ENCODE data around the gene SFXN3.

Gene SFXN3

DNA sequence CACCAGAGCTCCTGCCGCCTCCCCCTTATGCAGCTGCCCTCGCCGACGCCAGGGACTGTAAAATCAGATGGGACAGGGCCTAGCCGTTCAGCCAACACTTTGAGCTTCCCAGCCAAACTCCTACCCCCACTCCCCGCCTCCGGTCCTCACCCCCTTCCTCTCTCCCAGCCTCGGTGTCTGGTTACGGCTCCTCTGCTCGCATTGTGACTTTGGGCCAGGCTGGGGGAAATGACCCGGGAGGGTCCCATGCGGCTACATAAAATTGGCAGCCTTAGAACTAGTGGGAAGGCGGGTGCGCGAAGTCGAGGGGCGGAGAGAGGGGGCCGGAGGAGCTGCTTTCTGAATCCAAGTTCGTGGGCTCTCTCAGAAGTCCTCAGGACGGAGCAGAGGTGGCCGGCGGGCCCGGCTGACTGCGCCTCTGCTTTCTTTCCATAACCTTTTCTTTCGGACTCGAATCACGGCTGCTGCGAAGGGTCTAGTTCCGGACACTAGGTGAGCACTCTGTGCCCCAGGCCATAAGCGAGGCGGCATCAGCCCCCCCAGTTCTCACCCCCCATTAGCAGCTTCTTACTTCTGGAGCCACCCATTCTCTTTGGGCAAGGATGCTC, 30.7 kb downstream of the SFXN3 start, which contains the start of gene KAZALD1:
Gene KAZALD1, plus strand, starts transcription at position 366 of the 608 bp plus-strand sequence. CDS start 604 bp downstream, outside the sequence.
- DNase-seq, result no peak

DNA sequence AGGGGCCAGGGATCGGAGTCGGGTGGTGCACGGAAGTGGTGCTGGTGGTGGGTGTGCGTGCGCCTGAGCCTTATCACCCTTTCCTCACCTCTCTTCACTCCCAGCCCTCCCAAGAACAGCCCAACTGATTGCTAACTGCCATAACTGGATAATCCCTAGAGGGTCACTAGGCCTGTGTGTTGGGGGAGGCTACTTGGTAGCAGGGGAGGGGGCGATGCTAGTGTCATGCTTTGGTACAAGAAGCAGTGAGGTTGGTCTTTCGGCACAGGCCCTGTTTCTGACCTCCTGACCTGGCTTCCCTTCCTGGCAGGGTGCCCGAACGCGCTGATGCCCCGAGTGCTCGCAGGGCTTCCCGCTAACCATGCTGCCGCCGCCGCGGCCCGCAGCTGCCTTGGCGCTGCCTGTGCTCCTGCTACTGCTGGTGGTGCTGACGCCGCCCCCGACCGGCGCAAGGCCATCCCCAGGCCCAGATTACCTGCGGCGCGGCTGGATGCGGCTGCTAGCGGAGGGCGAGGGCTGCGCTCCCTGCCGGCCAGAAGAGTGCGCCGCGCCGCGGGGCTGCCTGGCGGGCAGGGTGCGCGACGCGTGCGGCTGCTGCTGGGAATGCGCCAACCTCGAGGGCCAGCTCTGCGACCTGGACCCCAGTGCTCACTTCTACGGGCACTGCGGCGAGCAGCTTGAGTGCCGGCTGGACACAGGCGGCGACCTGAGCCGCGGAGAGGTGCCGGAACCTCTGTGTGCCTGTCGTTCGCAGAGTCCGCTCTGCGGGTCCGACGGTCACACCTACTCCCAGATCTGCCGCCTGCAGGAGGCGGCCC, 31.4 kb downstream of the SFXN3 start:
- DNase-seq, result no peak

DNA sequence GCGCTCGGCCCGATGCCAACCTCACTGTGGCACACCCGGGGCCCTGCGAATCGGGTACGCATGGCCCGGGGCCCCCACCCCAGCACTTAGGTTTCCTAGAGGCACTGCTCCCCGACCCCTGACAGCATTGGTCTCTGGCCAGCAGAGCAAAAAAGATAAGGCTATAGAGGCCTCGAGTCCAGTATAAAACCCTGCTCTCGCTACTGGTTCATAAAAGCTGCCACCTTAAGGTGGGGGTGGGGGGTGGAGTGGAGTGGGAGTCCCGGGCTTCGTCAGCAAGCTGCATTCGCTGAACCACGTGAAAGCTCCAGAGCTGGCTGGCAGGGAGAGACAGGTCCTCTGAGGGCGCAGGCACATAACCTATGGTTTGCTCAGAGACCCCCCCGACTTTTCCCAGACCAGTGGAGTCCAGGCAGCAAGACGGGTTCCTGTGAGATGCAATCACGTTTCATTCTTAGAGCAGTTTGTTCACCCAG, 32.1 kb downstream of the SFXN3 start:
- no peak for DNase-seq

DNA sequence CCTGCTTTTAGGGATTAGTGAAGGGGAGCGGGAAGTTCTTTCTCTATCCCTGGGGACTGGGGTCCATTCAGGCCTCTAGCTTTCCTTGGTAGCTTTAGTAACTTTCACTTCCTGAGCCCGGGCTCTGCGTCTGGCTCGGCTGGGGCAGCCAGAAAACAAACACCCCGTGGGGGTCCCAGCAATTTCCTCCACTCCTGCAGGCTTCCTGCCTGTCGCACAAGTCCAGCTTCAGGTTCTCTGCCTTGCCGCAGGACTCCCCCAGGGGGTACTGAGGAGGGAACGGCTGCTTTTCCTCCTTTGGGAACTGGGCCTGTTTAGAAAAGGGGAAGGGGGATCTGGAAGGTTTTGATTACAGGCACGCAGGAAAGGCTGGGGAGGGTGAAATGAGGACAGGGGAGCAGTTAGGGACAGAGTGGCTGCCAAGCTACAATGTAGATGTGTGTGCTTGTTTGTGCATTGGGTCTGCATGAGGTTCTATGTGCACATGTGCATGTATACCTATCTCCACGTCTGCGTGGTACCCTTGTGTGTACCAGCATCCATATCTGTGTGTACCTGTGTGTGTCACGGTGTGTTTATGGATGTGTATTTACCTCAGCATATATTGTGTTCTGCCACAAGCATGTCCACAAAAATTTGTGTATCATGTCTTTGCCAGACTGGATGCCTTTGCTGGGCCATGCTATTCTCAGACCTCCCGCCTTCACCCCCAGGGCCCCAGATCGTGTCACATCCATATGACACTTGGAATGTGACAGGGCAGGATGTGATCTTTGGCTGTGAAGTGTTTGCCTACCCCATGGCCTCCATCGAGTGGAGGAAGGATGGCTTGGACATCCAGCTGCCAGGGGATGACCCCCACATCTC, 32.7 kb downstream of the SFXN3 start:
- peak; percentile 17 for DNase-seq

- DNase-seq, result no peak
Measured at GRCh38 chr10:101064415-101065030, 33.5 kb downstream of the SFXN3 start.

DNA sequence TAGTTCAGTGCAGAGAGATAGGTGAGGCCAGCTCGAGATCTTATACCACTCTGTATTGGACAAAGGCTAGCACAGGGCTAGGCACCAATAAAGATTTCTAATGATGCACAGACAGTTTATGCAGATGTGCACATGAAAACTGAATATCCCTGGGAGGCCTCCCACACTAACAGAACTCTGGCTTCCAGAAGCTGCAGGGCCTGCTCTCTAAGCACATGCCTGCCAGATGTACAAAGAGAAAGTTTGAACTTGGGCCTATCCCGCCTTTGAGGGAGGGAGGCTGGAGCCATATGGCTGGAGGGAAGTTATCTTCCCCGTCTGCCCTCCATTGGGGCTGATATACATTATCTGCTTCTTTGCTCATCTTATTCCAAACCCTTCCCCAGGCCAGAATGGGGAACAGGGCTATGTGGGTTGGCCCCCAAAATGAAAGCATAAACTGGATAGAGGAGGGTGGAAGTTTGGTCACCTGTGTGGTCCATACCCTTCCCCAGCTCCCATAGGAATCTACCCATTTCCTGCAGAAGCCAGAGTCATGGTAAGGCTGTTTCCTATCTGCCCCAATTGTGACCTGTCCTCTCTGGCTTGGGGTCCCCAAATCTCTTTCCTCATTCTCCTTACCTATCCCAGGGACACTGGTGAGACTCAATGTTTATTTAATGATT, 34.6 kb downstream of the SFXN3 start:
- DNase-seq, result no peak

DNA sequence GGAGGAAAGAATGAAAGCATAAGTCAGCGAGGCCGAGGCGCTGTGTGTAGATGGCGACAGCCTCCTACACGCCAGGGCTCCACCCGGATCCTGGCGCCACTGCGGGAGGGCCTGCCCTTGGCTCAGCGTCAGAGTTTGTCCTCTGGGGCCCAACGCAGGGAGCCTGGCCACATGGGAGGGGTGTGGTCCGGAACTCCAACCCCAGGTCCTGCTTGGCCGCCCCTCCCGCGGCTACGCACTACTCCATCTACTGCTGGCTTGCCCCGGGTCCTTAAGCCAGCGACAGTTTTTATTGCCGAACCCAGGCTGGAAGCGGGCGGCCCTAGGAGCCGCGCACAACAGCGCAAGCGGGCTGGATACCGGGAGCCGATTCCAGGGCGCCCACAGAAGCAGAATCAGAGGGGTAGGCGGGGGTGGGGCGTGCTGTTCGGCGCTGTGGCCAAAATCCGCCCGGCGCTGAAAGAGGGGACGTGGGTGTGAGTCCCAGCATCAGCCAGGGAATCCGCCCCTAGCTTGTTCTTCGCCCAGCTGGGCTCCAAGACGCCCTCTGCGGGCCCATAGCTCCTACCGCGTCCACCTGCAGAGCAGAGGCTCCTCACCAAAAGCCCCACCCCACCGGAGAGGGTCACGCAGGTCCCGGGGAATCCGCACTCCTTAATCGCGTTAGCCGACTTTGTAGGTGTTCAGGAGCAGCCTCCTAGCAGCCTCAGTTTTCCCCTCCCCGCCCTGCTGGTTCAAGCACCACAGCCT, 35.3 kb downstream of the SFXN3 start:
- DNase-seq, result no peak

- DNase-seq, result no peak
Measured at GRCh38 chr10:101066896-101067355, 35.9 kb downstream of the SFXN3 start.

DNA sequence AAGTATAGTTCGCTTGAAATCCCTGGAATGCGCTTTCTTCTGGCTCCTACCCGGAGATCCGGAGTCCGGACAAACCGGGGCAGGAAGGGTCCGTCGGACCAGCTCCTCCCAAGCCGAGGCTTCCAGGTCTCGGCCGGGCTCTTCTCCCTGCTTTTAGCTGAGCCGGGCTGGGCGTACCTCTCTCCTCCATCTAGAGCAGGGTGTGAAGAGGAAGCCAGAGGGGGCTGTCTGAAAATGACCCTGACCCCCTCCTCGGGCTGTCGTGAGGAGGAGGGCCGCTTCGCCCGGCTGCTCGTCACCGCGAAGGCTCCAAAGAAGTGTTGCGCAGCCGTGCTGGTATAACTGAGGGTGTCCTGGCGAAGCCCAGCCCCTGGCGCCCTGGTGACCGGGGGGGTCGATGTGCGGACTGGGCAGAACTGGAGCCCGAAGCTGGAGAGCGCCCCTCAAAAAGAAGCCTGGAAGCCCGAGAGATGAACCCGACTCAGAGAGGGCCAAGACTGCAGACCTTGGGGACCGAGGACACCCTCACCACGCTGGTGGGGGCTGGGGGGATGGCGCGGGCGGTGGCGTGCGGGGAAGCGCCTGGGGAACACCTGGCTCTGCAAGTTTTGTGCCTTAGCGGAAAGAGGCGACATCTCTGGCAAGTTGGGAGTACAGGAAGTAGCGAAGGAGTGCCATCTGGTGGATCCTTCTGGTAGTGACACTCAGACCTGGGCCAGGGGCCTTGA, 36.5 kb downstream of the SFXN3 start:
- DNase-seq, result peak; percentile 50

DNA sequence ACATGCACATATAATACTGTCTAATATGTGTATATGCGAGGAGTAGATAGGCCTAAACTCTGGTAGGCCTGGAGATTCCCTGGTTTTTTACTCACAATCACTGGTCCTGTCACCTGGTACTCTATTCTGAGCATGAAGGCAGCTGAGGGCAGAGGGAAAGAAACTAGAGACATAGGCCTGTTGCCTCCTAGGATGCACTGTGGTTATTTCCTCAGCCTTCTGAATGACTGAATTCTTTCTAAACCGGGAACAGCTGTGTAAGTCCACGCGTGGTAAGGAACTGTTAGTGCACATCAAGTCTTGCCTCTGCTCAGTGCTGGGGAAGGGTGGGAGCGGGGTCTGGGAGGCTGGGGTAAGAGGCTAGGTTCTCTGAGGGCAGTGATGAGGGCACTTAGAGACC, 38.4 kb downstream of the SFXN3 start:
- DNase-seq, result no peak

GRCh38 chr10:101070098-101070497, 39.1 kb downstream of the SFXN3 start:
- DNase-seq, result no peak

GRCh38 chr10:101071267-101071884, 40.3 kb downstream of the SFXN3 start:
- DNase-seq, result peak; percentile 71

GRCh38 chr10:101071885-101072433, 40.9 kb downstream of the SFXN3 start:
- DNase-seq, result no peak

GRCh38 chr10:101072923-101073322, 41.9 kb downstream of the SFXN3 start:
- no peak for DNase-seq

GRCh38 chr10:101073631-101074030, 42.6 kb downstream of the SFXN3 start:
- DNase-seq, result no peak

DNA sequence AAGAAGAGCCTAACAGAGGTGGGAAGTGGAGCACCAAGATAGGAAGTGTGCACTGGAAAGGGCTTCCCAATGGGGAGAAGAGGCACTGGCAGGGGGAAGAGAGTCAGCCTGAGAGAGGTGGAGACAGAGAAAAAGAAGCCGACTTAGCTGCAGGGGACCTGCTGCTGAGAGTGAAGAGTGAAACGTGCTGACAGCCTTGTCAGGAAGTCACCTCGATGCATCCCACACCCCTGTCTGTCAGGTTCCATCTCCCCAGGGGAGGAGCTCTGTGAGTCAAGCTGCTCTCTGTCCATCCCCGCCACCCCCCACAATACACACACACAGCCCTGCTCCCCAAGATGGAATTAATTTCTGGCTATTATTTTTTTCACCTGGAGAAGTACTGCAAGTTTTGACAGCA, 44.7 kb downstream of the SFXN3 start:
- DNase-seq, result no peak

- no peak for DNase-seq
Measured at GRCh38 chr10:101076630-101077029, 45.6 kb downstream of the SFXN3 start.

- DNase-seq, result no peak
Measured at GRCh38 chr10:101079874-101080273, 48.8 kb downstream of the SFXN3 start.

Measured in KG1 (cell line).